Liver (tissue), 9 donors: Measurements from ENCODE around the gene UBTD2. TPM values are rescaled to one million over a fixed set of nuclear protein-coding genes. Genes with fewer than 3 reads are reported as not detected.

ENCODE experiments used
- DNase-seq: peaks from one replicate; pipeline ENCODE4 v3.0.0-alpha.2; 2017; ENCODE audit warnings: low spot score
- H3K27ac ChIP-seq, 2 donors: one replicate each; pipeline ENCODE4 v1.7.0; 2013; ENCODE audit warnings: inconsistent platforms in 2 of 2, low read length in 2 of 2, control low read depth in 1 of 2, low read depth in 1 of 2, mild to moderate bottlenecking in 1 of 2
- H3K27me3 ChIP-seq, 4 donors: one replicate each; pipeline versions ENCODE4 v1.6.1 to v1.7.0; 2013; ENCODE audit warnings: low read length in 3 of 4, inconsistent platforms in 1 of 4, mild to moderate bottlenecking in 1 of 4, moderate library complexity in 1 of 4; ENCODE audit not compliant: control insufficient read depth in 4 of 4, insufficient read depth in 4 of 4
- H3K36me3 ChIP-seq, 4 donors: one replicate each; pipeline versions ENCODE4 v1.6.1 to v1.7.0; 2013; ENCODE audit warnings: low read length in 3 of 4, mild to moderate bottlenecking in 3 of 4, low read depth in 1 of 4, moderate library complexity in 1 of 4; ENCODE audit not compliant: control insufficient read depth in 4 of 4, insufficient read depth in 3 of 4
- H3K4me1 ChIP-seq, 4 donors: one replicate each; pipeline versions ENCODE4 v1.6.1 to v1.7.0; 2013; ENCODE audit warnings: low read length in 3 of 4, mild to moderate bottlenecking in 3 of 4, moderate library complexity in 1 of 4; ENCODE audit not compliant: control insufficient read depth in 4 of 4, insufficient read depth in 4 of 4
- H3K4me3 ChIP-seq, 3 donors: one replicate each; pipeline versions ENCODE4 v1.6.1 to v1.7.0; 2013; ENCODE audit warnings: low read length in 3 of 3, control low read depth in 1 of 3, low read depth in 1 of 3, mild to moderate bottlenecking in 1 of 3
- H3K9ac ChIP-seq, 2 donors: one replicate each; pipeline ENCODE4 v1.7.0; 2013; ENCODE audit warnings: low read length in 2 of 2, mild to moderate bottlenecking in 2 of 2, moderate library complexity in 2 of 2, control low read depth in 1 of 2, low read depth in 1 of 2
- H3K9me3 ChIP-seq, 4 donors: one replicate each; pipeline versions ENCODE4 v1.6.1 to v1.7.0; 2013; ENCODE audit warnings: low read length in 3 of 4; ENCODE audit not compliant: control insufficient read depth in 4 of 4
- ATF3 ChIP-seq: IDR thresholded peaks from 2 replicates; pipeline ENCODE4 v1.6.1; 2016; ENCODE audit warnings: antibody characterized with exemption
- CTCF ChIP-seq: fragments of 150-350 bp; IDR thresholded peaks from 2 replicates; pipeline ENCODE4 v1.5.1; 2017; ENCODE audit warnings: improper control_type of control experiment, low read depth, low read length; ENCODE audit not compliant: missing input control
- FOXA1 ChIP-seq: IDR thresholded peaks from 2 replicates; pipeline ENCODE4 v1.6.1; 2016; ENCODE audit warnings: antibody characterized with exemption
- FOXA2 ChIP-seq: IDR thresholded peaks from 2 replicates; pipeline ENCODE4 v1.6.1; 2016; ENCODE audit warnings: antibody characterized with exemption
- HNF4A ChIP-seq, 2 donors: conservative IDR thresholded peaks; 2 replicates each; pipeline ENCODE4 v1.6.1; 2016; ENCODE audit warnings: antibody characterized with exemption in 2 of 2, mild to moderate bottlenecking in 2 of 2
- HNF4G ChIP-seq: IDR thresholded peaks from 2 replicates; pipeline ENCODE4 v1.6.1; 2016; ENCODE audit warnings: antibody characterized with exemption
- JUND ChIP-seq, 2 donors: IDR thresholded peaks; 2 replicates each; pipeline ENCODE4 v1.6.1; 2016; ENCODE audit warnings: antibody characterized with exemption in 2 of 2
- MAX ChIP-seq: IDR thresholded peaks from 2 replicates; pipeline ENCODE4 v1.6.1; 2016; ENCODE audit warnings: antibody characterized with exemption
- RAD21 ChIP-seq, 2 donors: IDR thresholded peaks; 2 replicates each; pipeline ENCODE4 v1.6.1; 2016; ENCODE audit warnings: antibody characterized with exemption in 2 of 2, mild to moderate bottlenecking in 2 of 2
- REST ChIP-seq: IDR thresholded peaks from 2 replicates; pipeline ENCODE4 v1.6.1; 2016; ENCODE audit warnings: antibody characterized with exemption, mild to moderate bottlenecking
- RXRA ChIP-seq, 2 donors: IDR thresholded peaks; 2 replicates each; pipeline ENCODE4 v1.6.1; 2017 to 2018; ENCODE audit warnings: antibody characterized with exemption in 2 of 2, mild to moderate bottlenecking in 1 of 2
- SP1 ChIP-seq: IDR thresholded peaks from 2 replicates; pipeline ENCODE4 v1.6.1; 2018; ENCODE audit warnings: antibody characterized with exemption, mild to moderate bottlenecking
- TAF1 ChIP-seq: conservative IDR thresholded peaks from 2 replicates; pipeline ENCODE4 v1.6.1; 2016; ENCODE audit warnings: antibody characterized with exemption, mild to moderate bottlenecking
- YY1 ChIP-seq: IDR thresholded peaks from 2 replicates; pipeline ENCODE4 v1.6.1; 2016; ENCODE audit warnings: antibody characterized with exemption, mild to moderate bottlenecking
- ZBTB33 ChIP-seq: IDR thresholded peaks from 2 replicates; pipeline ENCODE4 v1.6.1; 2016; ENCODE audit warnings: antibody characterized with exemption
- WGBS: extraction: QIAGEN DNeasy Blood & Tissue Kit; methylation state at CpG from one replicate; pipeline ENCODE4 v1.1.7; 2013; 5-methylcytosine and 5-hydroxymethylcytosine counted together
- polyA plus RNA-seq, 2 donors: library from polyadenylated mRNA; stranded (reverse) in 1 of 2; unstranded in 1 of 2; fragments of 200-250 nt in 1 of 2; fragments of >200 nt in 1 of 2; fragmentation: Nextera tagmentation in 1 of 2; extraction: Ambion mirVana in 1 of 2; gene quantifications; one replicate each; pipeline versions ENCODE4 v1.2.1 to v1.2.3, GENCODE V29; 2013 to 2015
- total RNA-seq, 2 donors: library from RNA; depleted of rRNA; stranded (reverse); fragments of >200 nt; gene quantifications; one replicate each; pipeline ENCODE4 v1.2.3, GENCODE V29; 2014
- donor health status: healthy.
- donor health status: healthy.
- donor health status: healthy.
- donor health status: healthy.
- donor health status: healthy.

Gene UBTD2
- total and polyA plus RNA-seq, 4 donors, result 4.4 to 8.3 (median 6.6) TPM

- TF ChIP-seq REST, result no peak
- TF ChIP-seq SP1, result no peak
- no peak for TF ChIP-seq FOXA1
- no peak for TF ChIP-seq YY1
These were observed 3.2 kb downstream of the UBTD2 start (continued) for GRCh38 chr5:172280317-172280716.

- Histone ChIP-seq H3K27me3 (no peaks in the 10 kb centered on the region), H3K9me3 (no peaks in the 10 kb centered on the region), H3K4me3 (no peak overlapping the region), H3K36me3 (no peaks in the 10 kb centered on the region), H3K4me1 (peaks cover 1 to 16% (median 10%) of the 10 kb centered on the region in 4 donors), H3K9ac (no peak overlapping the region), H3K27ac (no peak overlapping the region)
- DNase-seq, result no peak
- TF ChIP-seq CTCF (no peak), HNF4A (conservative IDR thresholded peaks at IDR 0.05) (no peak), MAX (no peak), FOXA2 (no peak), TAF1 (no peak), HNF4G (no peak)
- 96% methylated on average over 9 of the region's 9 CpGs for WGBS
These were observed 5.2 kb downstream of the UBTD2 start for GRCh38 chr5:172278356-172278755.

GRCh38 chr5:172276214-172276613 is 7.3 kb downstream of the UBTD2 start:
- DNase-seq, result no peak
- WGBS, result 84% methylated on average over 3 of the region's 3 CpGs
- no peak overlapping the region for H3K9ac ChIP-seq
- no peak overlapping the region for H3K4me3 ChIP-seq
- H3K27me3 ChIP-seq, result no peaks in the 10 kb centered on the region
- H3K36me3 ChIP-seq, result no peaks in the 10 kb centered on the region
- H3K27ac ChIP-seq, result no peak overlapping the region
- peaks cover 0 to 3% (median 0%) of the 10 kb centered on the region in 4 donors for H3K4me1 ChIP-seq
- TF ChIP-seq FOXA1 (no peak), RAD21 (IDR thresholded peaks at IDR 0.05) (no peak), JUND (IDR thresholded peaks at IDR 0.05) (no peak), CTCF (no peak), REST (no peak), ZBTB33 (no peak), TAF1 (no peak), ATF3 (no peak), RXRA (IDR thresholded peaks at IDR 0.05) (no peak), FOXA2 (no peak), YY1 (no peak), HNF4A (conservative IDR thresholded peaks at IDR 0.05) (no peak)
- no peaks in the 10 kb centered on the region for H3K9me3 ChIP-seq
